ENCODE measurements around the gene VPS11. TPM values are rescaled to one million over a fixed set of nuclear protein-coding genes. Genes with fewer than 3 reads are reported as not detected.

VPS11 gene
- total and polyA plus RNA-seq, 2 donors from 2014 or later = 40.0 to 40.8 TPM

GRCh38 chr11:119110439-119110838 is 42.8 kb downstream of the VPS11 start:
- Histone ChIP-seq H3K27ac (ENCODE audit: low read depth in 2 of 2, low read length in 2 of 2) (no peak overlapping the region), H3K9ac (ENCODE audit: low read length in 3 of 3) (no peak overlapping the region), H3K36me3 (ENCODE audit: control insufficient read depth in 2 of 3, insufficient read depth in 3 of 3, low read length in 3 of 3) (peaks cover 0 to 28% (median 21%) of the 10 kb centered on the region in 3 donors), H3K4me1 (ENCODE audit: control insufficient read depth in 2 of 3, insufficient read depth in 2 of 3, low read depth in 1 of 3, low read length in 3 of 3) (peaks cover 6 to 37% (median 23%) of the 10 kb centered on the region in 3 donors), H3K27me3 (ENCODE audit: control insufficient read depth, insufficient read depth, low read length) (no peaks in the 10 kb centered on the region), H3K9me3 (ENCODE audit: control insufficient read depth in 2 of 3, insufficient read depth in 1 of 3, low read length in 3 of 3) (no peaks in the 10 kb centered on the region), H3K4me3 (ENCODE audit: low read length in 3 of 3) (no peak overlapping the region)
- intact Hi-C loops (cut with DNase I) = no loop called here
- peak in 1 of 5 donors; percentile 48 for DNase-seq
- no peak for TF ChIP-seq CTCF (IDR thresholded peaks at IDR 0.05; ENCODE audit: borderline replicate concordance, extremely low read depth, insufficient read depth)
- no peak for FAIRE-seq

- intact Hi-C loops (cut with DNase I) = no loop called here
These were observed 43.8 kb downstream of the VPS11 start for GRCh38 chr11:119111361-119111925.

GRCh38 chr11:119112314-119113020 is 44.8 kb downstream of the VPS11 start:
- no peak for TF ChIP-seq CTCF (IDR thresholded peaks at IDR 0.05; ENCODE audit: borderline replicate concordance, extremely low read depth, insufficient read depth)
- Histone ChIP-seq H3K4me1 (ENCODE audit: control insufficient read depth in 2 of 3, insufficient read depth in 2 of 3, low read depth in 1 of 3, low read length in 3 of 3) (peaks cover 0 to 26% (median 14%) of the 10 kb centered on the region in 3 donors), H3K9ac (ENCODE audit: low read length in 3 of 3) (no peak overlapping the region), H3K27ac (ENCODE audit: low read depth in 2 of 2, low read length in 2 of 2) (no peak overlapping the region), H3K9me3 (ENCODE audit: control insufficient read depth in 2 of 3, insufficient read depth in 1 of 3, low read length in 3 of 3) (no peaks in the 10 kb centered on the region), H3K4me3 (ENCODE audit: low read length in 3 of 3) (no peak overlapping the region), H3K36me3 (ENCODE audit: control insufficient read depth in 2 of 3, insufficient read depth in 3 of 3, low read length in 3 of 3) (peaks cover 0 to 28% (median 22%) of the 10 kb centered on the region in 3 donors), H3K27me3 (ENCODE audit: control insufficient read depth, insufficient read depth, low read length) (no peaks in the 10 kb centered on the region)
- DNase-seq (peak in 1 of 5 donors; percentile 24), FAIRE-seq (no peak)
- intact Hi-C loops (cut with DNase I) = no loop called here

More at GRCh38 chr11:119111361-119111925, 43.8 kb downstream of the VPS11 start:
- no peak for FAIRE-seq
- no peak overlapping the region for H3K9ac ChIP-seq (ENCODE audit: low read length in 3 of 3)
- no peaks in the 10 kb centered on the region for H3K27me3 ChIP-seq (ENCODE audit: control insufficient read depth, insufficient read depth, low read length)
- H3K4me1 ChIP-seq (ENCODE audit: control insufficient read depth in 2 of 3, insufficient read depth in 2 of 3, low read depth in 1 of 3, low read length in 3 of 3) = peaks cover 3 to 32% (median 18%) of the 10 kb centered on the region in 3 donors
- H3K27ac ChIP-seq (ENCODE audit: low read depth in 2 of 2, low read length in 2 of 2) = no peak overlapping the region
- no peaks in the 10 kb centered on the region for H3K9me3 ChIP-seq (ENCODE audit: control insufficient read depth in 2 of 3, insufficient read depth in 1 of 3, low read length in 3 of 3)
- DNase-seq = no peak
- peaks cover 0 to 28% (median 22%) of the 10 kb centered on the region in 3 donors for H3K36me3 ChIP-seq (ENCODE audit: control insufficient read depth in 2 of 3, insufficient read depth in 3 of 3, low read length in 3 of 3)
- no peak for TF ChIP-seq CTCF (IDR thresholded peaks at IDR 0.05; ENCODE audit: borderline replicate concordance, extremely low read depth, insufficient read depth)
- no peak overlapping the region for H3K4me3 ChIP-seq (ENCODE audit: low read length in 3 of 3)

Data from kidney (tissue), 14 donors.